H1 (cell line): ENCODE results near the gene PTPN7. TPM values are rescaled to one million over a fixed set of nuclear protein-coding genes. Genes with fewer than 3 reads are reported as not detected.
"Not testable (repeated sequence)": the region's sequence is repeated elsewhere in the genome, so short reads cannot be mapped to it uniquely, and the experiment has no call there.

ENCODE experiments used
- CTCF ChIA-PET: fragments of 300-600 bp; sonication (Branson Sonifier 250); formaldehyde crosslinking; loops from one replicate; lab custom pipeline; 2021; ENCODE audit not compliant: partially characterized antibody; lab: Charles Lee
- POLR2A ChIA-PET: fragments of 300-600 bp; sonication (Branson Sonifier 250); formaldehyde crosslinking; loops from one replicate; lab custom pipeline; 2021; ENCODE audit warnings: inconsistent platforms; ENCODE audit not compliant: partially characterized antibody; lab: Charles Lee
- DNase-seq, 2 experiments: peaks; one replicate each; pipeline versions ENCODE4 v3.0.0 to v3.0.0-alpha.2; 2010 to 2022; ENCODE audit warnings: low spot score in 2 of 2, low read depth in 1 of 2, mixed read lengths in 1 of 2
- FAIRE-seq: peaks from 2 replicates; lab custom pipeline; 2011; peaks lifted over from hg19 to GRCh38; lab: Jason Lieb, UNC
- H2AFZ ChIP-seq: 2 replicates; pipeline ENCODE4 v1.8.1; 2012; ENCODE audit warnings: low read length, inconsistent platforms
- H2AK5ac ChIP-seq: 2 replicates; pipeline ENCODE4 v1.6.1; 2013; ENCODE audit warnings: low read depth, low read length
- H2BK120ac ChIP-seq: replicated peaks from 2 replicates; pipeline ENCODE3; 2013; ENCODE audit warnings: low read depth, low read length, inconsistent platforms
- H2BK12ac ChIP-seq: 2 replicates; pipeline ENCODE4 v1.6.1; 2013; ENCODE audit warnings: low read depth, low read length
- H2BK15ac ChIP-seq: 2 replicates; pipeline ENCODE4 v1.6.1; 2013; ENCODE audit warnings: low read length
- H2BK20ac ChIP-seq: 2 replicates; pipeline ENCODE4 v1.6.1; 2013; ENCODE audit warnings: low read length
- H2BK5ac ChIP-seq: 2 replicates; pipeline ENCODE4 v1.6.1; 2013; ENCODE audit warnings: low read depth, low read length
- H3K14ac ChIP-seq: 2 replicates; pipeline ENCODE4 v1.6.1; 2013; ENCODE audit warnings: inconsistent platforms; ENCODE audit not compliant: insufficient read length
- H3K18ac ChIP-seq: 2 replicates; pipeline ENCODE4 v1.6.1; 2013; ENCODE audit warnings: low read length; ENCODE audit errors: extremely low read depth
- H3K23ac ChIP-seq: 2 replicates; pipeline ENCODE4 v1.6.1; 2013; ENCODE audit warnings: inconsistent platforms; ENCODE audit not compliant: insufficient read length
- H3K23me2 ChIP-seq: 2 replicates; pipeline ENCODE4 v1.6.1; 2013; ENCODE audit warnings: low read depth, low read length
- H3K27ac ChIP-seq: 2 replicates; pipeline ENCODE4 v1.6.1; 2011; ENCODE audit warnings: low read depth, low read length, inconsistent platforms
- H3K27me3 ChIP-seq, 4 experiments: replicated peaks in 1 of 4; 1 replicate in 1 of 4; 2 replicates in 3 of 4; pipeline versions ENCODE4 v1.6.1 to v1.8.1; 2011 to 2013; ENCODE audit warnings: low read length in 3 of 4, mild to moderate bottlenecking in 3 of 4, inconsistent platforms in 2 of 4, mixed read lengths in 2 of 4, moderate library complexity in 1 of 4; ENCODE audit not compliant: control insufficient read depth in 3 of 4, insufficient read depth in 3 of 4; ENCODE audit errors: extremely low read depth in 1 of 4
- H3K36me3 ChIP-seq, 4 experiments: 2 replicates each; pipeline versions ENCODE4 v1.6.1 to v1.8.1; 2011 to 2013; ENCODE audit warnings: mild to moderate bottlenecking in 4 of 4, low read length in 3 of 4, moderate library complexity in 2 of 4, control low read depth in 1 of 4, inconsistent platforms in 1 of 4; ENCODE audit not compliant: insufficient read depth in 4 of 4, control insufficient read depth in 2 of 4
- H3K4ac ChIP-seq: replicated peaks from 2 replicates; pipeline ENCODE3; 2013; ENCODE audit warnings: low read length, low read depth, mixed read lengths, inconsistent platforms; ENCODE audit not compliant: insufficient read length
- H3K4me1 ChIP-seq, 4 experiments: replicated peaks in 1 of 4; 1 replicate in 1 of 4; 2 replicates in 3 of 4; pipeline versions ENCODE4 v1.6.1 to v1.8.1; 2011 to 2013; ENCODE audit warnings: low read length in 3 of 4, inconsistent platforms in 2 of 4, mixed read lengths in 1 of 4; ENCODE audit not compliant: insufficient read depth in 4 of 4, control insufficient read depth in 3 of 4
- H3K4me2 ChIP-seq, 2 experiments: 2 replicates each; pipeline versions ENCODE4 v1.6.1 to v1.8.1; 2011 to 2013; ENCODE audit warnings: low read depth in 2 of 2, low read length in 2 of 2, control low read depth in 1 of 2, inconsistent platforms in 1 of 2, mild to moderate bottlenecking in 1 of 2; ENCODE audit not compliant: insufficient read depth in 1 of 2
- H3K4me3 ChIP-seq, 4 experiments: fragments of 200-600, 300-600 bp in 1 of 4; sonication (generic), shearing (Covaris generic), sonication (Bioruptor Twin) in 1 of 4; 2 replicates each; pipeline versions ENCODE4 v1.5.1 to v1.8.1; 2011 to 2016; ENCODE audit warnings: low read length in 4 of 4, low read depth in 3 of 4, control low read depth in 2 of 4, inconsistent platforms in 2 of 4, mild to moderate bottlenecking in 2 of 4, mixed read lengths in 1 of 4, moderate library complexity in 1 of 4; ENCODE audit not compliant: insufficient read depth in 2 of 4; ENCODE audit errors: extremely low read depth in 1 of 4
- H3K56ac ChIP-seq: replicated peaks from 2 replicates; pipeline ENCODE3; 2013; ENCODE audit warnings: low read depth, mild to moderate bottlenecking, mixed read lengths, low read length, inconsistent platforms; ENCODE audit not compliant: insufficient read length
- H3K79me1 ChIP-seq: 2 replicates; pipeline ENCODE4 v1.6.1; 2013; ENCODE audit warnings: low read depth, low read length, control low read depth
- H3K79me2 ChIP-seq, 2 experiments: 2 replicates each; pipeline versions ENCODE4 v1.6.1 to v1.8.1; 2012 to 2013; ENCODE audit warnings: low read length in 2 of 2, mild to moderate bottlenecking in 2 of 2, inconsistent platforms in 1 of 2; ENCODE audit not compliant: insufficient read depth in 2 of 2, control insufficient read depth in 1 of 2
- H3K9ac ChIP-seq, 4 experiments: replicated peaks in 1 of 4; 1 replicate in 1 of 4; 2 replicates in 3 of 4; pipeline versions ENCODE4 v1.6.1 to v1.8.1; 2011 to 2013; ENCODE audit warnings: low read depth in 3 of 4, low read length in 3 of 4, control low read depth in 2 of 4, mild to moderate bottlenecking in 2 of 4, moderate library complexity in 2 of 4, inconsistent platforms in 1 of 4; ENCODE audit errors: extremely low read depth in 1 of 4
- H3K9me3 ChIP-seq, 2 experiments: 2 replicates each; pipeline versions ENCODE4 v1.6.1 to v1.8.1; 2012 to 2013; ENCODE audit warnings: mild to moderate bottlenecking in 2 of 2, moderate library complexity in 2 of 2, control low read depth in 1 of 2, inconsistent platforms in 1 of 2, low read depth in 1 of 2, low read length in 1 of 2, mixed read lengths in 1 of 2; ENCODE audit not compliant: insufficient read depth in 2 of 2
- H4K20me1 ChIP-seq, 2 experiments: replicated peaks in 1 of 2; 2 replicates each; pipeline versions ENCODE3 to v1.8.1; 2011 to 2013; ENCODE audit warnings: inconsistent platforms in 2 of 2, low read length in 2 of 2, mild to moderate bottlenecking in 1 of 2; ENCODE audit not compliant: insufficient read depth in 2 of 2, control insufficient read depth in 1 of 2
- H4K5ac ChIP-seq: 2 replicates; pipeline ENCODE4 v1.6.1; 2013; ENCODE audit warnings: low read length, low read depth, mixed read lengths, inconsistent platforms; ENCODE audit not compliant: insufficient read length
- H4K8ac ChIP-seq: 2 replicates; pipeline ENCODE4 v1.8.0; 2013; ENCODE audit warnings: mild to moderate bottlenecking, moderate library complexity, low read length, inconsistent platforms; ENCODE audit not compliant: insufficient read depth; ENCODE audit errors: extremely low read depth
- H4K91ac ChIP-seq: replicated peaks from 2 replicates; pipeline ENCODE3; 2013; ENCODE audit warnings: low read length, mixed read lengths, inconsistent platforms; ENCODE audit not compliant: insufficient read length
- WGBS, 2 experiments: shearing (Covaris generic) in 1 of 2; methylation state at CpG; one replicate each; pipeline versions ENCODE4 v1.1.6 to v1.1.7; 2013 to 2015; ENCODE audit warnings: low lambda C conversion rate in 2 of 2, mixed read lengths in 2 of 2, inconsistent platforms in 1 of 2, low coverage in 1 of 2, missing lambda C conversion rate in 1 of 2; ENCODE audit not compliant: insufficient replicate concordance in 2 of 2, insufficient coverage in 1 of 2, insufficient read length in 1 of 2; ENCODE audit errors: extremely low coverage in 1 of 2, missing lambda C conversion rate in 1 of 2; 5-methylcytosine and 5-hydroxymethylcytosine counted together
- polyA plus RNA-seq, 7 experiments: library from polyadenylated mRNA; depleted of rRNA in 3 of 7; stranded (reverse) in 5 of 7; unstranded in 2 of 7; fragments of >200 nt in 5 of 7; fragments of 200-250 nt in 2 of 7; gene quantifications; 1 replicate in 5 of 7; 2 replicates in 1 of 7; 4 replicates in 1 of 7; pipeline versions ENCODE4 v1.2.1 to v1.2.3, GENCODE V29; 2011 to 2013; ENCODE audit warnings: missing spikeins in 2 of 7, mixed read lengths in 2 of 7
- total RNA-seq: library from RNA; stranded (reverse); fragmentation: NEBNext Ultra II Directional; extraction: Animal tissue kit (Norgen Biotek cat#: 25700); gene quantifications from 2 replicates; pipeline ENCODE4 v1.2.1, GENCODE V29; 2021

PTPN7 gene
- total and polyA plus RNA-seq, 2 of the 8 experiments (the other 6 are each of a cell fraction or from before 2014, with no cell fraction given), result 0.20 TPM; not detected in 1

GRCh38 chr1:202167054-202167453 lies 6.7 kb upstream of the PTPN7 start:
- WGBS, 2 experiments, result 91% methylated on average over 13 of the region's 13 CpGs; no CpG with 5 or more reads in 1 of the 2 experiments
- H3K4me3 ChIP-seq, H4K8ac ChIP-seq, H2BK20ac ChIP-seq, H4K5ac ChIP-seq, H4K91ac ChIP-seq, H2BK12ac ChIP-seq, H3K27ac ChIP-seq, H3K79me2 ChIP-seq, H2BK120ac ChIP-seq, H4K20me1 ChIP-seq, H2AFZ ChIP-seq, FAIRE-seq, H3K27me3 ChIP-seq, H3K4ac ChIP-seq, H3K14ac ChIP-seq, H3K56ac ChIP-seq, H3K36me3 ChIP-seq, H3K79me1 ChIP-seq, H2BK5ac ChIP-seq, H3K23me2 ChIP-seq, H2AK5ac ChIP-seq, H3K9ac ChIP-seq, H3K9me3 ChIP-seq, H3K23ac ChIP-seq, DNase-seq, H3K4me2 ChIP-seq, H3K18ac ChIP-seq, H2BK15ac ChIP-seq: not testable (repeated sequence)
- CTCF ChIA-PET, result interaction anchor here (1.0 to 10.1 kb wide), 6 partner anchors 9 to 34 kb away, joined by 3 to 77 read pairs (median 4); no protein-coding TSS in a partner anchor
- POLR2A ChIA-PET, result interaction anchor here (1.1 to 2.1 kb wide), 2 partner anchors 10 to 15 kb away, joined by 3 to 5 read pairs; no protein-coding TSS in a partner anchor
- peaks cover 0 to 14% (median 7%) of the 10 kb centered on the region in 4 experiments; a peak in 6 of 7 replicates for H3K4me1 ChIP-seq
